NCI-H748 (cell line): ENCODE results near the gene RHOB.
A peak's percentile ranks its signal among the peaks of the same experiment; 100 is the strongest.
"Not testable (repeated sequence)": the region's sequence is repeated elsewhere in the genome, so short reads cannot be mapped to it uniquely, and the experiment has no call there.

Experiments used
- DNase-seq: peaks from one replicate; lab custom pipeline; 2025; ENCODE audit not compliant: unreplicated experiment; lab: John Stamatoyannopoulos, UW

RHOB gene

GRCh38 chr2:20446917-20447436 lies at the start of gene RHOB:
Gene RHOB (plus strand): TSS chr2:20447074. CDS start chr2:20447466, 392 bp downstream.
- peak; percentile 99 for DNase-seq

GRCh38 chr2:20397811-20398447 lies 48.9 kb upstream of the RHOB start:
- no peak for DNase-seq

DNA sequence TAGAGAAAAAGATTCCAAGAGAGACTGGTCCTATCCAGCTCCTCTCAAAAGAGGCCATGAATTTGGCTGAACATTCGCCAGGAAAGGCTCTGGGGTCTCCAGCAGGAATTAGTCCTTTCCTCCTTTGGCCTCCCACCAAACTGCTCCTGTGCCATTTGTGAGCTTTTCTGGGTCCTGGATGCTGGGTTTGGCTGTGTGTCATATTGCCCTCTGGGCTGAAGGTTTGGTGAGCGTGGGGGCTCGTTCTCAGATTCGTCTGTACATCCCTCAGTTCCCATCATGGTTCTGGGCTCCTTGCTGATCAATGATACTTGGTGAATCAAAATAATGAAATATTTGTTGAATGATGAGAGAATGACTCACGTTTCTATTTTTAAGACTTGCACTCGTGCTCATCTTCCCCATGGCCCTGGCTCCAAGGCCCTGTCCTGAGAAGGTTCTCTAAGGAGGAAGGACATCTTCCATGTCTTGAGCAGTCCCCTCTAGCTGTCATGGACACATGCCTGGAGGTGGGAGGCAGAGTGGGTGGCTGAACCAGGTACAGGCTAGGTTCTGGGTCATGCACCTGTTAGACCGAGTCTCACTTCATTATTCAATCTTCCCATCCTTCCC lies 47.8 kb upstream of the RHOB start:
- DNase-seq, result no peak

GRCh38 chr2:20400306-20400705 lies 46.6 kb upstream of the RHOB start:
- DNase-seq, result no peak

- DNase-seq, result no peak
Observed at GRCh38 chr2:20400787-20401488, 45.9 kb upstream of the RHOB start.

DNA sequence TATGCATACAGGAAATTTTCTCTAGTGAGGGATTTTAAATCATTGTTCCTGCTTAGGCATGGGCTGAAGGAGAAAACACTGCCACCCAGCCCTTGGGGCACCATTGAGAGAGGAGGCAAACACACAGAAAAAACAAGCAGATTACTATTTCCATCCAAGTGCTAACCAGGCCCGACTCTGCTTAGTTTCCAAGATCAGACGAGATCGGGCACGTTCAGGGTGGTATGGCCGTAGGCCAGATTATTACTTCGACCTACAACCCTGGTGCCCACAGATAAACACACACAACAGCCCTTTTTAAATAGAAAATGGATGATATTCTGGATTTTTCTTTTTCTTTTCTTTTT lies 45.4 kb upstream of the RHOB start:
- no peak for DNase-seq

- DNase-seq, result no peak
Observed at GRCh38 chr2:20403774-20404312, 43.0 kb upstream of the RHOB start.

- DNase-seq, result no peak
Observed at GRCh38 chr2:20404950-20405349, 41.9 kb upstream of the RHOB start.

DNA sequence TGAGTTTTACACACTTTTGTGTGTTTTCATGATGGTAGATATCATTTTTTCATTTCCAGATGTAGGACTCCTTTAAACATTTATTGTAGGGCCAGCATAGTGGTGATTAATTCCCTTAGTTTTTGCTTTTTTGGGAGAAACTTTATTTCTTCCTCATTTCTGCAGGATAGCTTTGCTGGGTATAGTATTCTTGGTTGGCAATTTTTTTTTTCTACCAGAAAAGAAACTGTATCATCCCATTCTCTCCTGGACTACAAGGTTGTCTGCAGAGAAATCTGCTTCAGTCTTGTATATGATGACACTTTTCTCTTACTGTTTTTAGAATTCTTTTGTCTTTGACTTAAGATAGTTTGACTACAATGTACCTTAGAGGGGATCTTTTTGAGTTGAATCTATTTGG lies 37.8 kb upstream of the RHOB start:
- DNase-seq, result no peak

GRCh38 chr2:20410556-20411277 lies 36.2 kb upstream of the RHOB start:
- no peak for DNase-seq

DNA sequence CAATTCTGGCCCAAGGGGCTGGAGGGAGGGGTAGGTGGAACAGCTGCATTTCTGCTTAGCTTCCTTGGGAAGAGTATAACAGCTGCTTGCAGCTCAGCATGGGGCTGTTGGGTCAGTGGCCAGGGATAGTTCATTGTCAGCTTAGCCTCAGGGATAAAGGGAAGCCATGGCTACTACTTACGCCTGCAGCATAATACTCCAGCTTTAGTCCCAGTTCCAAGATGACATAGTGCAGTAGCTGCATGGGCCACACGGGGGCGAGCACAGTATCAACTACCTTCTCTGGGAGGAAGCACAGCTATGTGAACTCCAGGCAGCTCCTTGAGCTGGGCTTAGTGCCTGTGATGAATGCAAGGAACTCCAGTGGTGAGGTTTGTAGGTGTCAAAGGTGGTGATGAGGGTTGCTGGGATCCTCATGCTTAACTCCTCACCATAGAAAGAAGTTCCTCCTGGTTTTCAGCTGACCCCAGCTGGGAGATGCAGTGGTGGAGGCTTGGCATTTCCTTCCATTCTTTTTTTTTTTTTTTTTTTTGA lies 35.4 kb upstream of the RHOB start:
- peak; percentile 69 for DNase-seq

- DNase-seq, result no peak
Observed at GRCh38 chr2:20414806-20415205, 32.1 kb upstream of the RHOB start.

DNA sequence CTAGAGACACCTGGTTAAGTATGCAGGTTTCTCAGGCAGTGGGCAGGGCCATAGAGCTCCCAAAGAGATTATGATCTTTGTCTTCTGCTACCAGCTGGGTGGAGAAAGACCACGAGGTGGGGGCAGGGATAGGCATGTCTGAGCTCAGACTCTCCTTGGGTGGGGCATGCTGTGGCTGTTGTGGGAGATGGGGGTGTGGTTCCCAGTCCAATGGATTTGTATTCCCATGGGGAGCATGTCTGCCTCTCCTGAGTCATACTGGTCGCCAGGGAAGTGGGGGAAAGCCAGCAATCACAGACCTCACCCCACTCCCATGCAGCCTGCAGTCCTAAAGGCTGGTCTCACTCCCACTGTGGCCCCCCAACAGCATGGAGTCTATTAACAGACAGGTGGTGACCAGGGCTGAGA lies 31.4 kb upstream of the RHOB start:
- DNase-seq, result no peak

DNA sequence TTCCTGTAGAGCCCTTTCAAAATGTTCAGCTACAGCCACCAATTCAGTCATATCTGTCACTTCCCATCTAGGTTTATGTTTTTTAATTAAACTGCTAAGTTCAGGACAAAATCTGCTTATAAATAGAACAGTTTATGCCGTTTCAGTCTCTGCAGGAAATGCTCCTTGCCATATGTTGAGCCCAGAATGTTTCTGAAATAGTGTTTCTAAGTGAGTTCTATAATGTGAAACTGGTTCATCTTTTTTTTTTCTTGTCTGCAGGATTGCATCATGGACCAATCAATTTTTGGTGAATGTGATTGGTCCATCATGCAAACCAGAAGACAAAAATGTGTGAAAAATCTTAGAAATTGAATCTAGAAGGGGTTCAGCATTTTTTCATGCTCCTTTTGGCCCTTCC lies 30.2 kb upstream of the RHOB start:
- no peak for DNase-seq

- DNase-seq, result not testable (repeated sequence)
Observed at GRCh38 chr2:20417230-20417821, 29.5 kb upstream of the RHOB start.

DNA sequence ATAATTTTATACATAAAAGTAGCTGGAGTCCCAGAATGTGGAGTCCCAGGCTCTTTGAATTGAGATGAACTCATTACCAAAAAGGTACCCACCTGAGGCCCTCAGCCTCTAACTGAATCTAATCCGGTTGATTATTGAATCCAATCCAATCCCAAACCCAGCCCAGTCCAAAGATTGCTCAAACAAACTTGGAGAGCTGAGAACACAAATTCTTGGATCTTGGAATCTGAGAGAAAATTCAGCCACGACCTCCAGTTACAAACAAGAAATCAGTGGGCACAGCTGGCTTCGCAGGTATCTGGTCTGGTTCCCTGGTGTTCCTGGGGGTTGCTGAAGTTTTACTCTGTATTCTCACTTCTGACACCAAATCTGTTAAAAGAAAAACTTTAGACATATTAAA lies 28.4 kb upstream of the RHOB start:
- no peak for DNase-seq

DNA sequence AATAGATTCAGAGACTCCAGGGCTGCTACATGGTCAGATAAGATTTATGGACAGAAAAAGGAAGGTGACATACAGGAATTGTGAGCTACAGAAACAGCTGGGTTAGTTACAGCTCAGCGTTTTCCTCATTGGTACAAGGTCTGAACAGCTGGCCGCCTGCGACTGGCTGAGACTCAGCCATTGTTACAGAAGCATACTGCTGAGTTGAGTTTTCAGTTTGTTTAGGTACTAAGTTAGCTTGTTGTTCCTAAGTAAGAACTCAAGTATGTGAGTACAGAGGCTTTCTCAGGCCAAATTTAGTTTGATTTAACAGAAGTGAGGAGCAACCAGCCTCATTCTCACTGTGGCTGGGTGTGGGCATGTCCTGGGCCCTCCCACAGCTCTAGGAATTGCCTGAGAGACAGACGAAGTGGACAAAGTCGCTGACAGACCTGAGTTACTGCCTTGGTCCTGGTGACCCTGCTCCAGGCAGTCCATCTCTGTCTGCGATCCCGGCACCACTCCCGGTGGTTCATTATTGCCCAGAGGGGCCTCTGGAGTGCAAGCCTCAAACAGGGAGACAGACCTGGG lies 27.8 kb upstream of the RHOB start:
- no peak for DNase-seq

GRCh38 chr2:20419752-20420151 lies 27.1 kb upstream of the RHOB start:
- DNase-seq, result no peak

- DNase-seq, result no peak
Observed at GRCh38 chr2:20421336-20421987, 25.4 kb upstream of the RHOB start.

DNA sequence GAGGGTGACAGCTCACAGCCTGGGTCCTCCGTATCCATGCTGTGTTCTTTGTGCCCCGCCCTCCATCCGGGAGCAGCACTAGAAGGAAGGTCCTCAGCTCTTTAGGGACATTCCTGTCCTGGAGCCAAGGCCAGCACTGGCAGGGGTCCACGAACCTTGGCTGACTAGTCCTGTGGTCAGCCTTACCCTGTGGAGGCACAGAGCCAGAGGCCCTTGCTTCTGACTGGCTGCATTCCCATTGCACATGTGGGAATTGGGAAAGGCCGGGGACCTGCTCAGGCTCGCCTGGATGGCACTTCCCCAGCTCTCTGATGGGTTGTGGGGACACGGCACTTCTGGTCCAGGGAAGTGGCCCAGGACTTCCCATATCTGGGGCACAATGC lies 24.9 kb upstream of the RHOB start:
- DNase-seq, result no peak
